Loucy (cell line): ENCODE measurements around the gene TMEM126A.

Source experiments
- CTCF ChIP-seq: fragments of 200-600 bp; sonication (generic); conservative IDR thresholded peaks from 2 replicates; pipeline ENCODE4 v1.5.1; 2014; ENCODE audit warnings: mild to moderate bottlenecking, antibody characterized with exemption, low read length
- EZH2phosphoT487 ChIP-seq: fragments of 200-600 bp; IDR thresholded peaks from 2 replicates; pipeline ENCODE4 v1.6.1; 2018; ENCODE audit warnings: antibody characterized with exemption, mild to moderate bottlenecking, moderate library complexity, borderline replicate concordance

- TF ChIP-seq CTCF (no peak), EZH2phosphoT487 (no peak)
These were observed 27.5 kb upstream of the TMEM126A start for GRCh38 chr11:85620256-85620655.
